Measurements from ENCODE around the gene CALN1. TPM values are rescaled to one million over a fixed set of nuclear protein-coding genes. Genes with fewer than 3 reads are reported as not detected.

Gene CALN1
- total RNA-seq, 5 donors from 2014 or later (not counting 1 experiment from before 2014, with no cell fraction given) = 0.03 to 0.26 (median 0.05) TPM

GRCh38 chr7:72445075-72445474, 32.9 kb upstream of the CALN1 start:
- no peak overlapping the region for H3K4me3 Mint-ChIP-seq

GRCh38 chr7:72444026-72444776, 32.1 kb upstream of the CALN1 start:
- ChIA-PET POLR2A (no interaction called here), CTCF (interaction anchor here in 1 of 2 donors (0.5 kb wide), 1 partner anchor 192 kb away, joined by 5 read pairs; no protein-coding TSS in a partner anchor)
- Mint-ChIP-seq H3K9me3 (no peaks in the 10 kb centered on the region), H3K36me3 (no peaks in the 10 kb centered on the region), H3K4me1 (peaks cover 0 to 7% (median 0%) of the 10 kb centered on the region in 3 donors), H3K27me3 (peaks cover 12 to 33% of the 10 kb centered on the region in 2 donors), H3K27ac (no peak overlapping the region), H3K4me3 (no peak overlapping the region)
- 0% methylated on average over 1 of the region's 8 CpGs for WGBS (ENCODE audit: insufficient coverage)
- Histone ChIP-seq H3K27ac (ENCODE audit: low read length) (no peak overlapping the region), H3K4me3 (ENCODE audit: control insufficient read depth in 1 of 2, extremely low read depth in 1 of 2, low read length in 1 of 2) (no peak overlapping the region), H3K4me1 (ENCODE audit: control insufficient read depth in 1 of 2, extremely low read depth in 1 of 2, insufficient read depth in 2 of 2, low read length in 2 of 2) (no peaks in the 10 kb centered on the region), H3K27me3 (replicated peaks in 1 of 2; ENCODE audit: control insufficient read depth in 2 of 2, extremely low read depth in 1 of 2, insufficient read depth in 2 of 2, low read length in 1 of 2) (peaks cover 3 to 17% of the 10 kb centered on the region in 2 experiments), H3K36me3 (ENCODE audit: control insufficient read depth in 2 of 2, extremely low read depth in 1 of 2, insufficient read depth in 1 of 2, low read length in 1 of 2) (no peaks in the 10 kb centered on the region), H3K9me3 (no peaks in the 10 kb centered on the region)
- DNase-seq = no peak
- no peak for ATAC-seq (replicated peaks in 1 of 4)

More at GRCh38 chr7:72445075-72445474, 32.9 kb upstream of the CALN1 start:
- DNase-seq = no peak
- H3K27ac ChIP-seq (ENCODE audit: low read length) = no peak overlapping the region
- H3K9me3 ChIP-seq = no peaks in the 10 kb centered on the region
- Mint-ChIP-seq H3K27me3 (peaks cover 12 to 33% of the 10 kb centered on the region in 2 donors), H3K36me3 (no peaks in the 10 kb centered on the region), H3K9me3 (no peaks in the 10 kb centered on the region), H3K4me1 (peaks cover 0 to 7% (median 0%) of the 10 kb centered on the region in 3 donors), H3K27ac (no peak overlapping the region)
- peaks cover 3 to 17% of the 10 kb centered on the region in 2 experiments for H3K27me3 ChIP-seq (replicated peaks in 1 of 2; ENCODE audit: control insufficient read depth in 2 of 2, extremely low read depth in 1 of 2, insufficient read depth in 2 of 2, low read length in 1 of 2)
- no peak for ATAC-seq (replicated peaks in 1 of 4)
- CTCF ChIA-PET = no interaction called here
- H3K4me1 ChIP-seq (ENCODE audit: control insufficient read depth in 1 of 2, extremely low read depth in 1 of 2, insufficient read depth in 2 of 2, low read length in 2 of 2) = no peaks in the 10 kb centered on the region
- no peak overlapping the region for H3K4me3 ChIP-seq (ENCODE audit: control insufficient read depth in 1 of 2, extremely low read depth in 1 of 2, low read length in 1 of 2)
- no peaks in the 10 kb centered on the region for H3K36me3 ChIP-seq (ENCODE audit: control insufficient read depth in 2 of 2, extremely low read depth in 1 of 2, insufficient read depth in 1 of 2, low read length in 1 of 2)
- POLR2A ChIA-PET = no interaction called here
- WGBS (ENCODE audit: insufficient coverage) = 63% methylated on average over 5 of the region's 6 CpGs

GRCh38 chr7:72441791-72442190, 29.7 kb upstream of the CALN1 start:
- Histone ChIP-seq H3K27ac (ENCODE audit: low read length) (no peak overlapping the region), H3K9me3 (no peaks in the 10 kb centered on the region), H3K4me3 (ENCODE audit: control insufficient read depth in 1 of 2, extremely low read depth in 1 of 2, low read length in 1 of 2) (no peak overlapping the region), H3K4me1 (ENCODE audit: control insufficient read depth in 1 of 2, extremely low read depth in 1 of 2, insufficient read depth in 2 of 2, low read length in 2 of 2) (no peaks in the 10 kb centered on the region), H3K27me3 (replicated peaks in 1 of 2; ENCODE audit: control insufficient read depth in 2 of 2, extremely low read depth in 1 of 2, insufficient read depth in 2 of 2, low read length in 1 of 2) (peaks cover 0 to 13% of the 10 kb centered on the region in 2 experiments), H3K36me3 (ENCODE audit: control insufficient read depth in 2 of 2, extremely low read depth in 1 of 2, insufficient read depth in 1 of 2, low read length in 1 of 2) (no peaks in the 10 kb centered on the region)
- H3K36me3 Mint-ChIP-seq = no peaks in the 10 kb centered on the region
- ChIA-PET CTCF (no interaction called here), POLR2A (no interaction called here)
- 74% methylated on average over 8 of the region's 8 CpGs for WGBS (ENCODE audit: insufficient coverage)
- no peak overlapping the region for H3K27ac Mint-ChIP-seq
- DNase-seq (no peak), ATAC-seq (replicated peaks in 1 of 4) (no peak)
- peaks cover 12 to 31% of the 10 kb centered on the region in 2 donors for H3K27me3 Mint-ChIP-seq
- no peaks in the 10 kb centered on the region for H3K9me3 Mint-ChIP-seq
- peaks cover 0 to 7% (median 0%) of the 10 kb centered on the region in 3 donors for H3K4me1 Mint-ChIP-seq
- H3K4me3 Mint-ChIP-seq = no peak overlapping the region

GRCh38 chr7:72438491-72438890, 26.4 kb upstream of the CALN1 start:
- no peak overlapping the region for H3K27ac ChIP-seq (ENCODE audit: low read length)
- Mint-ChIP-seq H3K27ac (no peak overlapping the region), H3K27me3 (peaks cover 1 to 10% of the 10 kb centered on the region in 2 donors), H3K36me3 (no peaks in the 10 kb centered on the region), H3K4me1 (no peaks in the 10 kb centered on the region), H3K4me3 (no peak overlapping the region), H3K9me3 (no peaks in the 10 kb centered on the region)
- ATAC-seq (replicated peaks in 1 of 4) (no peak), DNase-seq (no peak)
- CTCF ChIA-PET = no interaction called here
- no peaks in the 10 kb centered on the region for H3K4me1 ChIP-seq (ENCODE audit: control insufficient read depth in 1 of 2, extremely low read depth in 1 of 2, insufficient read depth in 2 of 2, low read length in 2 of 2)
- peaks cover 0 to 5% of the 10 kb centered on the region in 2 experiments for H3K27me3 ChIP-seq (replicated peaks in 1 of 2; ENCODE audit: control insufficient read depth in 2 of 2, extremely low read depth in 1 of 2, insufficient read depth in 2 of 2, low read length in 1 of 2)
- 88% methylated on average over 4 of the region's 7 CpGs for WGBS (ENCODE audit: insufficient coverage)
- H3K4me3 ChIP-seq (ENCODE audit: control insufficient read depth in 1 of 2, extremely low read depth in 1 of 2, low read length in 1 of 2) = no peak overlapping the region
- no peaks in the 10 kb centered on the region for H3K36me3 ChIP-seq (ENCODE audit: control insufficient read depth in 2 of 2, extremely low read depth in 1 of 2, insufficient read depth in 1 of 2, low read length in 1 of 2)
- H3K9me3 ChIP-seq = no peaks in the 10 kb centered on the region
- POLR2A ChIA-PET = no interaction called here

- Mint-ChIP-seq H3K9me3 (no peaks in the 10 kb centered on the region), H3K4me1 (no peaks in the 10 kb centered on the region), H3K36me3 (no peaks in the 10 kb centered on the region), H3K27ac (no peak overlapping the region), H3K27me3 (peaks cover 1 to 6% of the 10 kb centered on the region in 2 donors), H3K4me3 (no peak overlapping the region)
- POLR2A ChIA-PET = no interaction called here
- Histone ChIP-seq H3K27me3 (replicated peaks in 1 of 2; ENCODE audit: control insufficient read depth in 2 of 2, extremely low read depth in 1 of 2, insufficient read depth in 2 of 2, low read length in 1 of 2) (peaks cover 0 to 5% of the 10 kb centered on the region in 2 experiments), H3K4me1 (ENCODE audit: control insufficient read depth in 1 of 2, extremely low read depth in 1 of 2, insufficient read depth in 2 of 2, low read length in 2 of 2) (no peaks in the 10 kb centered on the region), H3K36me3 (ENCODE audit: control insufficient read depth in 2 of 2, extremely low read depth in 1 of 2, insufficient read depth in 1 of 2, low read length in 1 of 2) (no peaks in the 10 kb centered on the region), H3K4me3 (ENCODE audit: control insufficient read depth in 1 of 2, extremely low read depth in 1 of 2, low read length in 1 of 2) (no peak overlapping the region), H3K9me3 (no peaks in the 10 kb centered on the region), H3K27ac (ENCODE audit: low read length) (no peak overlapping the region)
- ATAC-seq (replicated peaks in 1 of 4) = no peak
- DNase-seq = no peak
- CTCF ChIA-PET = no interaction called here
These were observed 25.5 kb upstream of the CALN1 start for GRCh38 chr7:72437610-72438009.

GRCh38 chr7:72437061-72437585, 25.0 kb upstream of the CALN1 start:
- H3K36me3 ChIP-seq (ENCODE audit: control insufficient read depth in 2 of 2, extremely low read depth in 1 of 2, insufficient read depth in 1 of 2, low read length in 1 of 2) = no peaks in the 10 kb centered on the region
- ATAC-seq (replicated peaks in 1 of 4) (no peak), DNase-seq (no peak)
- H3K4me1 Mint-ChIP-seq = no peaks in the 10 kb centered on the region
- H3K4me3 Mint-ChIP-seq = no peak overlapping the region
- H3K4me3 ChIP-seq (ENCODE audit: control insufficient read depth in 1 of 2, extremely low read depth in 1 of 2, low read length in 1 of 2) = no peak overlapping the region
- peaks cover under 1 to 5% of the 10 kb centered on the region in 2 donors for H3K27me3 Mint-ChIP-seq
- H3K36me3 Mint-ChIP-seq = no peaks in the 10 kb centered on the region
- peaks cover 0 to 5% of the 10 kb centered on the region in 2 experiments for H3K27me3 ChIP-seq (replicated peaks in 1 of 2; ENCODE audit: control insufficient read depth in 2 of 2, extremely low read depth in 1 of 2, insufficient read depth in 2 of 2, low read length in 1 of 2)
- H3K27ac Mint-ChIP-seq = no peak overlapping the region
- ChIA-PET POLR2A (no interaction called here), CTCF (no interaction called here)
- no peak overlapping the region for H3K27ac ChIP-seq (ENCODE audit: low read length)
- 95% methylated on average over 2 of the region's 2 CpGs for WGBS (ENCODE audit: insufficient coverage)
- H3K9me3 Mint-ChIP-seq = no peaks in the 10 kb centered on the region
- H3K4me1 ChIP-seq (ENCODE audit: control insufficient read depth in 1 of 2, extremely low read depth in 1 of 2, insufficient read depth in 2 of 2, low read length in 2 of 2) = no peaks in the 10 kb centered on the region
- no peaks in the 10 kb centered on the region for H3K9me3 ChIP-seq
